RWPE2 (cell line): ENCODE measurements around the gene HBS1L.

Experiments
- ATAC-seq: fragments of 200-7000 bp; cut with Tn5 transposase; 3 replicates; pipeline ENCODE4 v1.9.1; 2021; ENCODE audit warnings: low read depth
- DNase-seq: peaks from one replicate; pipeline ENCODE4 v3.0.0-alpha.2; 2020; ENCODE audit warnings: low spot score
- H3K27ac ChIP-seq: fragments of 450-650 bp; 2 replicates; pipeline ENCODE4 v1.5.1; 2017; ENCODE audit warnings: mild to moderate bottlenecking; ENCODE audit not compliant: poor library complexity, severe bottlenecking
- H3K27me3 ChIP-seq: fragments of 250-450 bp; sonication (Bioruptor Pico); 2 replicates; pipeline ENCODE4 v1.5.1; 2021; ENCODE audit warnings: mild to moderate bottlenecking, moderate library complexity; ENCODE audit not compliant: insufficient read depth, poor library complexity, severe bottlenecking
- H3K36me3 ChIP-seq: fragments of 250-450 bp; sonication (Bioruptor Pico); 2 replicates; pipeline ENCODE4 v1.5.1; 2020; ENCODE audit warnings: low read depth, mild to moderate bottlenecking, moderate library complexity
- H3K4me1 ChIP-seq: fragments of 250-450 bp; sonication (Bioruptor Pico); 2 replicates; pipeline ENCODE4 v1.5.1; 2021; ENCODE audit warnings: mild to moderate bottlenecking, moderate library complexity; ENCODE audit not compliant: insufficient read depth, poor library complexity, severe bottlenecking
- H3K4me3 ChIP-seq: fragments of 250-450 bp; sonication (Bioruptor Pico); 2 replicates; pipeline ENCODE4 v1.5.1; 2021; ENCODE audit warnings: mild to moderate bottlenecking, moderate library complexity; ENCODE audit not compliant: severe bottlenecking
- H3K9me3 ChIP-seq: fragments of 250-450 bp; sonication (Bioruptor Pico); 2 replicates; pipeline ENCODE4 v1.5.1; 2021; ENCODE audit warnings: mild to moderate bottlenecking, moderate library complexity; ENCODE audit not compliant: severe bottlenecking
- TF ChIP-seq, protein P1 (sequence below): fragments of 450-650 bp; IDR thresholded peaks from one replicate; pipeline ENCODE4 v1.5.1; 2017; ENCODE audit warnings: mild to moderate bottlenecking, moderate library complexity; ENCODE audit not compliant: poor library complexity, severe bottlenecking

HBS1L gene

DNA sequence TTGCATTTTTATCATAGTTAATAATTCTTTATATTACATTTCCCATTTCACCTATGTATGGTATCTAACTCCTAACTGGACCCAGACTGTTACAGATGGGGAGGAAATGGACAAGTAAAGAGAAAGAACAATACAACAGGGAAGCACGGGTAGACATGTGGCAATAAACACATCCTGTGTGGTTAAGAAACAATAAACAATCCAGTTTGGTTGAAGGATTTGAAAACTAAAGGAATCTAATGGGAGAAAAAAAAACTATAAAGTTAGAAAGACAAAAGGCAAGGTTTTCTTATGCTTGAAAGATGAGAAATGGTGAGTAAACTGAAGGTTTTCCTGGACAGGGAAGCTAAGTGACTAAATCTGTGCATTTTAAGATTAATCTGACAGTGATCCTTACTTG lies 69.8 kb downstream of the HBS1L start:
- no peak overlapping the region for H3K27ac ChIP-seq

GRCh38 chr6:134983823-134984222 lies 70.8 kb downstream of the HBS1L start:
- H3K9me3 ChIP-seq, result no peaks in the 10 kb centered on the region

More for the DNA sequence above, 69.8 kb downstream of the HBS1L start:
- H3K9me3 ChIP-seq, result no peaks in the 10 kb centered on the region
- no peaks in the 10 kb centered on the region for H3K4me1 ChIP-seq
- TF ChIP-seq, protein P1, sequence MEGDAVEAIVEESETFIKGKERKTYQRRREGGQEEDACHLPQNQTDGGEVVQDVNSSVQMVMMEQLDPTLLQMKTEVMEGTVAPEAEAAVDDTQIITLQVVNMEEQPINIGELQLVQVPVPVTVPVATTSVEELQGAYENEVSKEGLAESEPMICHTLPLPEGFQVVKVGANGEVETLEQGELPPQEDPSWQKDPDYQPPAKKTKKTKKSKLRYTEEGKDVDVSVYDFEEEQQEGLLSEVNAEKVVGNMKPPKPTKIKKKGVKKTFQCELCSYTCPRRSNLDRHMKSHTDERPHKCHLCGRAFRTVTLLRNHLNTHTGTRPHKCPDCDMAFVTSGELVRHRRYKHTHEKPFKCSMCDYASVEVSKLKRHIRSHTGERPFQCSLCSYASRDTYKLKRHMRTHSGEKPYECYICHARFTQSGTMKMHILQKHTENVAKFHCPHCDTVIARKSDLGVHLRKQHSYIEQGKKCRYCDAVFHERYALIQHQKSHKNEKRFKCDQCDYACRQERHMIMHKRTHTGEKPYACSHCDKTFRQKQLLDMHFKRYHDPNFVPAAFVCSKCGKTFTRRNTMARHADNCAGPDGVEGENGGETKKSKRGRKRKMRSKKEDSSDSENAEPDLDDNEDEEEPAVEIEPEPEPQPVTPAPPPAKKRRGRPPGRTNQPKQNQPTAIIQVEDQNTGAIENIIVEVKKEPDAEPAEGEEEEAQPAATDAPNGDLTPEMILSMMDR, result no peak
- H3K4me3 ChIP-seq, result no peak overlapping the region
- no peaks in the 10 kb centered on the region for H3K27me3 ChIP-seq
- H3K36me3 ChIP-seq, result peaks cover 67% of the 10 kb centered on the region
- DNase-seq, result no peak
- no peak for ATAC-seq

DNA sequence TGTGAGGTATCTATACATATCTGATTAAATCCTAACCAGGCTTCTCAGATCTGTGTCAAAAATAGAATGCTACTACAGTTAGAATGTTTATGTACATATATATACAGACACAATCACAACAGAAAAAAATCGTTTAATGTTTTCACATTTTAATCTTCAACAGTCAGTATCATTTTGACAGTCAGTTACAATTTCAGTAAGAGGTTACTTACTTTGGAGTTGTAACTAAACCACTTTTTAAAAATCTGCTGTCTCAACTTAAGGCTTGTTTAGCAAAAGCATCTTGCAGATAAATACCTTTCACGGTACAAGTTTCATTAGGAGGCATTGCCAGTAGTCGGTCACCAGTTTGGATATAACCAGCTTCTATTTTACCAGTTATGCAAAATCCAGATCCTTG lies 72.5 kb downstream of the HBS1L start:
- no peaks in the 10 kb centered on the region for H3K4me1 ChIP-seq
- no peak overlapping the region for H3K4me3 ChIP-seq
- no peaks in the 10 kb centered on the region for H3K9me3 ChIP-seq
- no peaks in the 10 kb centered on the region for H3K27me3 ChIP-seq
- peaks cover 83% of the 10 kb centered on the region for H3K36me3 ChIP-seq
- TF ChIP-seq, protein P1, result no peak
- ATAC-seq, result no peak
- no peak overlapping the region for H3K27ac ChIP-seq
- DNase-seq, result no peak

More at GRCh38 chr6:134983823-134984222, 70.8 kb downstream of the HBS1L start:
- Histone ChIP-seq H3K27me3 (no peaks in the 10 kb centered on the region), H3K36me3 (peaks cover 74% of the 10 kb centered on the region), H3K4me3 (no peak overlapping the region), H3K27ac (no peak overlapping the region), H3K4me1 (no peaks in the 10 kb centered on the region)
- ATAC-seq (no peak), DNase-seq (no peak)
- TF ChIP-seq, protein P1, result no peak

GRCh38 chr6:134980846-134981245 lies 73.8 kb downstream of the HBS1L start:
- no peak overlapping the region for H3K27ac ChIP-seq
- TF ChIP-seq, protein P1, result no peak
- H3K4me3 ChIP-seq, result no peak overlapping the region
- no peaks in the 10 kb centered on the region for H3K9me3 ChIP-seq
- peaks cover 79% of the 10 kb centered on the region for H3K36me3 ChIP-seq
- DNase-seq (no peak), ATAC-seq (no peak)
- no peaks in the 10 kb centered on the region for H3K4me1 ChIP-seq
- H3K27me3 ChIP-seq, result no peaks in the 10 kb centered on the region

GRCh38 chr6:134979142-134979541 lies 75.5 kb downstream of the HBS1L start:
- Histone ChIP-seq H3K4me1 (no peaks in the 10 kb centered on the region), H3K4me3 (no peak overlapping the region), H3K9me3 (no peaks in the 10 kb centered on the region), H3K27me3 (no peaks in the 10 kb centered on the region), H3K36me3 (peaks cover 72% of the 10 kb centered on the region), H3K27ac (no peak overlapping the region)
- ATAC-seq, result no peak
- DNase-seq, result no peak
- TF ChIP-seq, protein P1, result no peak
